SU-DHL-6 (cell line): ENCODE results near the gene KCNG4.

Experiments used
- H2AFZ ChIP-seq: fragments of 200-600 bp; sonication (generic); 2 replicates; pipeline ENCODE4 v1.6.1; 2014; ENCODE audit warnings: low read depth, mild to moderate bottlenecking, moderate library complexity, mixed read lengths, antibody characterized with exemption, low read length; ENCODE audit not compliant: severe bottlenecking
- H3F3A ChIP-seq: fragments of 200-600 bp; shearing (Covaris generic); 2 replicates; pipeline ENCODE4 v1.6.0; 2016; ENCODE audit warnings: antibody characterized with exemption, mild to moderate bottlenecking; ENCODE audit not compliant: insufficient read depth
- H3K27ac ChIP-seq: fragments of 200-600 bp; sonication (generic); 2 replicates; pipeline ENCODE4 v1.5.1; 2016; ENCODE audit warnings: low read depth, mild to moderate bottlenecking, low read length, moderate library complexity, mixed read lengths
- H3K27me3 ChIP-seq: fragments of 200-600 bp; sonication (generic), shearing (Covaris generic); 2 replicates; pipeline ENCODE4 v1.6.0; 2014; ENCODE audit warnings: mild to moderate bottlenecking, low read length
- H3K36me3 ChIP-seq: fragments of 200-600 bp; sonication (generic); 2 replicates; pipeline ENCODE4 v1.6.1; 2014; ENCODE audit warnings: mild to moderate bottlenecking, low read length, mixed read lengths
- H3K4me2 ChIP-seq: fragments of 300-600, 200-600 bp; shearing (Covaris generic), sonication (generic); 2 replicates; pipeline ENCODE4 v1.6.0; 2014; ENCODE audit warnings: low read length, low read depth, mild to moderate bottlenecking; ENCODE audit not compliant: poor library complexity, severe bottlenecking
- H3K4me3 ChIP-seq: fragments of 200-600 bp; sonication (generic); 2 replicates; pipeline ENCODE4 v1.5.1; 2014; ENCODE audit warnings: antibody characterized with exemption, low read length, mild to moderate bottlenecking, mixed read lengths; ENCODE audit not compliant: insufficient read depth, poor library complexity, severe bottlenecking
- H3K79me2 ChIP-seq: fragments of 200-600 bp; sonication (generic); 2 replicates; pipeline ENCODE4 v1.6.1; 2014; ENCODE audit warnings: mild to moderate bottlenecking, low read length, moderate library complexity; ENCODE audit not compliant: insufficient read depth
- H3K9ac ChIP-seq: fragments of 200-600 bp; sonication (generic); 2 replicates; pipeline ENCODE4 v1.7.0; 2014; ENCODE audit warnings: mild to moderate bottlenecking, low read length
- H3K9me2 ChIP-seq: fragments of 200-600 bp; sonication (generic); replicated peaks from 2 replicates; pipeline ENCODE4 v1.6.1; 2014; ENCODE audit warnings: low read length; ENCODE audit not compliant: insufficient read depth
- H3K9me3 ChIP-seq: fragments of 200-600 bp; sonication (generic); 2 replicates; pipeline ENCODE4 v1.6.1; 2014; ENCODE audit warnings: low read length, mixed read lengths; ENCODE audit not compliant: insufficient read depth
- H4K20me1 ChIP-seq: fragments of 200-600 bp; sonication (generic); 2 replicates; pipeline ENCODE4 v1.6.1; 2014; ENCODE audit warnings: low read depth, mild to moderate bottlenecking, antibody characterized with exemption, low read length, moderate library complexity, mixed read lengths
- EZH2phosphoT487 ChIP-seq: fragments of 200-600 bp; sonication (generic), shearing (Covaris generic); conservative IDR thresholded peaks from 2 replicates; pipeline ENCODE4 v1.6.1; 2018; ENCODE audit warnings: mild to moderate bottlenecking, antibody characterized with exemption, low read length, moderate library complexity, mixed read lengths
- TF ChIP-seq, protein P1 (sequence below): fragments of 200-600 bp; sonication (generic); IDR thresholded peaks from one replicate; pipeline ENCODE4 v1.5.1; 2017; ENCODE audit warnings: antibody characterized with exemption, mild to moderate bottlenecking, low read length, moderate library complexity; ENCODE audit not compliant: insufficient read depth, poor library complexity, severe bottlenecking

KCNG4 gene

DNA sequence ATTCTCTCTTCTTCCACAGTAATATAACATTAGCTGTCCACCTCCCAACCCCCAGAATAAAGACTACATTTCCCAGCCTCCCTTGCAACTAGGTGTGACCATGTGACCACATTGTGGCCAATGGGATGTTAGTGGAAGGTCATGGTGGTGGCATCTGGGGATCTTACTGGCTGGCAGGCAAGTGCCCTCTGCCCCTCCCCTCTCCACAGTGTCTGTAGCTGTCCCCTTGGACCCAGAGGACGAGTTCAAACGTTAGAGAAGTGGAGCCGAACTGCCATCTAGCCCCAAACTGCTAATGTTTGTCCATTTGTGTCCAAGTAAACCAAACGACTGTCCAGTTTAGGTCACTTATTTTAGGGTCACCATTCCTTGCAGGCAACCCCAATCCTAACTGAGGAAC is 26.6 kb upstream of the KCNG4 start:
- Histone ChIP-seq H3K4me2 (no peak overlapping the region), H4K20me1 (no peaks in the 10 kb centered on the region), H3K4me3 (no peak overlapping the region), H3K9me3 (no peaks in the 10 kb centered on the region), H3F3A (no peaks in the 10 kb centered on the region), H3K36me3 (no peaks in the 10 kb centered on the region), H2AFZ (peak overlapping the region; percentile 30), H3K9ac (no peak overlapping the region), H3K27me3 (no peaks in the 10 kb centered on the region), H3K79me2 (no peaks in the 10 kb centered on the region), H3K9me2 (no peaks in the 10 kb centered on the region), H3K27ac (no peak overlapping the region)
- TF ChIP-seq EZH2phosphoT487: no peak
- TF ChIP-seq, protein P1, sequence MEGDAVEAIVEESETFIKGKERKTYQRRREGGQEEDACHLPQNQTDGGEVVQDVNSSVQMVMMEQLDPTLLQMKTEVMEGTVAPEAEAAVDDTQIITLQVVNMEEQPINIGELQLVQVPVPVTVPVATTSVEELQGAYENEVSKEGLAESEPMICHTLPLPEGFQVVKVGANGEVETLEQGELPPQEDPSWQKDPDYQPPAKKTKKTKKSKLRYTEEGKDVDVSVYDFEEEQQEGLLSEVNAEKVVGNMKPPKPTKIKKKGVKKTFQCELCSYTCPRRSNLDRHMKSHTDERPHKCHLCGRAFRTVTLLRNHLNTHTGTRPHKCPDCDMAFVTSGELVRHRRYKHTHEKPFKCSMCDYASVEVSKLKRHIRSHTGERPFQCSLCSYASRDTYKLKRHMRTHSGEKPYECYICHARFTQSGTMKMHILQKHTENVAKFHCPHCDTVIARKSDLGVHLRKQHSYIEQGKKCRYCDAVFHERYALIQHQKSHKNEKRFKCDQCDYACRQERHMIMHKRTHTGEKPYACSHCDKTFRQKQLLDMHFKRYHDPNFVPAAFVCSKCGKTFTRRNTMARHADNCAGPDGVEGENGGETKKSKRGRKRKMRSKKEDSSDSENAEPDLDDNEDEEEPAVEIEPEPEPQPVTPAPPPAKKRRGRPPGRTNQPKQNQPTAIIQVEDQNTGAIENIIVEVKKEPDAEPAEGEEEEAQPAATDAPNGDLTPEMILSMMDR: no peak

DNA sequence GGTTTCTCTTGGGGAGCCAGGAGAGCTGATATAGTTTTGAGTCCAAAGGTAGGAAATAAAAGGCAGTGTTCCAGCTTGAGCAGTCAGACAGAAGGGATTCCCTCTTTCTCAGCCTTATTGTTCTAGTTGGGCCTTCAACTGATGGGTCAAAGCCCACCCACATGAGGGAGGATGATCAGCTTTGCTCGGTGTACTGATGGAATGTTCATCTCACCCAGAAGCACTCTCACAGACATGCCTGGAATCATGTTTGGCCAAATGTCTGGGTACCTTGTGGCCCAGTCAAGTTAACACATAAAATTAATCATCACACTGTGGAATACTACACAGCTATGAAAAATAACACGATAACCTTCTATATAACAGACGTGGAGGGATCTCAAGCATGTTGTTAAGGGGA is 23.1 kb upstream of the KCNG4 start:
- TF ChIP-seq, protein P1: no peak
- Histone ChIP-seq H3K27ac (no peak overlapping the region), H3K9ac (no peak overlapping the region)

DNA sequence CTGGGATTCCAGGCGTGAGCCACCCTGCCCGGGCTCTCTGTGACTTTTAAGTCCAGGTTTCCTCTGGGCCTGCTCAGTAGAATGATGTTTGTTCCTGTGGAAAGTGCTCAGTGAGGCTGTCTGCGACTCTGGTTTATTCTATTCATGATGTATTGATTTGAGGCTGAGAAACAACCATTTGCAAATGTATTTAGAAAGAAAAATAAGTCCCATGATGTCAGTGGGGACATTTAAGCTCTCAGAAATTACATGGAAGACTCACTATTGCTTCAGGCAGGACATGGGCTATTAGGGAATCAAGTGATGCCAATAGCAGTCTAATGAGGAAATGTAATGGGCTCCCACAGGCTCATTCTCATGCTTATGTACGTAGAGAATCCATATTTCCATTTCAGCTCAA is 22.2 kb upstream of the KCNG4 start:
- no peaks in the 10 kb centered on the region for H3K36me3 ChIP-seq
- no peaks in the 10 kb centered on the region for H3K27me3 ChIP-seq
- no peak overlapping the region for H3K27ac ChIP-seq
- TF ChIP-seq, protein P1: no peak
- TF ChIP-seq EZH2phosphoT487: no peak
- H2AFZ ChIP-seq: no peak overlapping the region
- H3F3A ChIP-seq: no peaks in the 10 kb centered on the region
- H3K4me3 ChIP-seq: no peak overlapping the region
- no peaks in the 10 kb centered on the region for H3K79me2 ChIP-seq
- no peak overlapping the region for H3K9ac ChIP-seq
- H4K20me1 ChIP-seq: no peaks in the 10 kb centered on the region
- no peaks in the 10 kb centered on the region for H3K9me2 ChIP-seq
- no peaks in the 10 kb centered on the region for H3K9me3 ChIP-seq
- H3K4me2 ChIP-seq: no peak overlapping the region

More for the DNA sequence above, 23.1 kb upstream of the KCNG4 start:
- H3K27me3 ChIP-seq: no peaks in the 10 kb centered on the region
- no peak overlapping the region for H2AFZ ChIP-seq
- H3K4me2 ChIP-seq: no peak overlapping the region
- H3K4me3 ChIP-seq: no peak overlapping the region
- no peaks in the 10 kb centered on the region for H3K79me2 ChIP-seq
- no peaks in the 10 kb centered on the region for H3K9me2 ChIP-seq
- no peaks in the 10 kb centered on the region for H3F3A ChIP-seq
- no peaks in the 10 kb centered on the region for H3K36me3 ChIP-seq
- no peaks in the 10 kb centered on the region for H3K9me3 ChIP-seq
- H4K20me1 ChIP-seq: no peaks in the 10 kb centered on the region
